IMR-90 (cell line): ENCODE measurements around the gene CENPK. TPM values are rescaled to one million over a fixed set of nuclear protein-coding genes. Genes with fewer than 3 reads are reported as not detected.

Experiments used
- ATAC-seq: fragments of 200-7000 bp; cut with Tn5 transposase; 2 replicates; pipeline ENCODE4 v1.9.1; 2020; ENCODE audit warnings: low read depth, mild to moderate bottlenecking, moderate library complexity
- BruUV-seq: library from RNA; stranded (reverse); fragments of 400-500 nt; replicated peaks from 2 replicates; lab custom pipeline; 2021; lab: Mats Ljungman, UMichigan
- CTCF ChIA-PET: fragments of 300-600 bp; formaldehyde crosslinking; extraction: SDS; loops from one replicate; lab custom pipeline; 2021; ENCODE audit warnings: antibody characterized with exemption; lab: Yijun Ruan, JAX
- POLR2A ChIA-PET: fragments of 300-600 bp; sonication (Branson Sonifier 250); formaldehyde crosslinking; loops from one replicate; lab custom pipeline; 2022; ENCODE audit warnings: antibody characterized with exemption; ENCODE audit not compliant: unreplicated experiment; lab: Charles Lee
- DNase-seq: peaks from one replicate; pipeline ENCODE4 v3.0.0; 2013
- H2AFZ ChIP-seq: replicated peaks from 2 replicates; pipeline ENCODE3; 2013; ENCODE audit warnings: low read length, mild to moderate bottlenecking; ENCODE audit not compliant: poor library complexity
- H2AK5ac ChIP-seq: 2 replicates; pipeline ENCODE4 v1.6.1; 2013; ENCODE audit warnings: low read depth, low read length, inconsistent platforms
- H2AK9ac ChIP-seq: replicated peaks from 2 replicates; pipeline ENCODE3; 2013; ENCODE audit warnings: mild to moderate bottlenecking, low read depth, low read length, moderate library complexity; ENCODE audit not compliant: poor library complexity
- H2BK120ac ChIP-seq: 2 replicates; pipeline ENCODE4 v1.6.1; 2013; ENCODE audit warnings: low read depth, low read length, inconsistent platforms
- H2BK15ac ChIP-seq: 3 replicates; pipeline ENCODE4 v1.6.1; 2013; ENCODE audit warnings: low read depth, low read length, inconsistent platforms
- H2BK20ac ChIP-seq: 2 replicates; pipeline ENCODE4 v1.6.1; 2013; ENCODE audit warnings: low read depth, mild to moderate bottlenecking, inconsistent platforms, low read length, moderate library complexity
- H2BK5ac ChIP-seq: 2 replicates; pipeline ENCODE4 v1.6.1; 2013; ENCODE audit warnings: mild to moderate bottlenecking, low read depth, low read length, inconsistent platforms; ENCODE audit not compliant: poor library complexity, severe bottlenecking
- H3K14ac ChIP-seq: replicated peaks from 2 replicates; pipeline ENCODE4 v1.6.1; 2013; ENCODE audit warnings: low read depth, low read length, inconsistent platforms
- H3K18ac ChIP-seq: 2 replicates; pipeline ENCODE4 v1.6.1; 2013; ENCODE audit warnings: low read depth, low read length, control low read depth
- H3K23ac ChIP-seq: 2 replicates; pipeline ENCODE4 v1.6.1; 2013; ENCODE audit warnings: low read depth, low read length, inconsistent platforms
- H3K27ac ChIP-seq: 2 replicates; pipeline ENCODE4 v1.5.1; 2013; ENCODE audit warnings: mild to moderate bottlenecking, control low read depth, low read length; ENCODE audit not compliant: insufficient read depth
- H3K27me3 ChIP-seq: 2 replicates; pipeline ENCODE4 v1.6.1; 2013; ENCODE audit warnings: low read length; ENCODE audit not compliant: control insufficient read depth, insufficient read depth
- H3K36me3 ChIP-seq: 2 replicates; pipeline ENCODE4 v1.6.1; 2013; ENCODE audit warnings: low read length, mixed read lengths; ENCODE audit not compliant: control insufficient read depth, insufficient read depth
- H3K4ac ChIP-seq: 2 replicates; pipeline ENCODE4 v1.6.1; 2013; ENCODE audit warnings: low read depth, low read length, inconsistent platforms
- H3K4me1 ChIP-seq: 2 replicates; pipeline ENCODE4 v1.6.1; 2013; ENCODE audit warnings: low read length, mixed read lengths; ENCODE audit not compliant: control insufficient read depth, insufficient read depth
- H3K4me2 ChIP-seq: 2 replicates; pipeline ENCODE4 v1.6.1; 2013; ENCODE audit warnings: low read depth, mild to moderate bottlenecking, control low read depth, low read length, moderate library complexity
- H3K4me3 ChIP-seq: 2 replicates; pipeline ENCODE4 v1.5.1; 2013; ENCODE audit warnings: low read depth, mild to moderate bottlenecking, control low read depth, low read length, moderate library complexity; ENCODE audit not compliant: insufficient read depth
- H3K56ac ChIP-seq: 2 replicates; pipeline ENCODE4 v1.6.1; 2013; ENCODE audit warnings: low read length, inconsistent platforms; ENCODE audit not compliant: insufficient read depth; ENCODE audit errors: extremely low read depth
- H3K79me1 ChIP-seq, 2 experiments: 2 replicates each; pipeline ENCODE4 v1.6.1; 2013; ENCODE audit warnings: low read length in 2 of 2, inconsistent platforms in 1 of 2, low read depth in 1 of 2
- H3K9ac ChIP-seq: 2 replicates; pipeline ENCODE4 v1.6.1; 2013; ENCODE audit warnings: low read depth, low read length, control low read depth
- H3K9me1 ChIP-seq: 2 replicates; pipeline ENCODE4 v1.6.1; 2013; ENCODE audit warnings: low read length, inconsistent platforms; ENCODE audit not compliant: insufficient read depth
- H3K9me3 ChIP-seq: 2 replicates; pipeline ENCODE4 v1.6.1; 2013; ENCODE audit warnings: low read length; ENCODE audit not compliant: control insufficient read depth, insufficient read depth
- H4K20me1 ChIP-seq: 2 replicates; pipeline ENCODE4 v1.6.1; 2013; ENCODE audit warnings: low read length, inconsistent platforms; ENCODE audit not compliant: insufficient read depth
- H4K5ac ChIP-seq: 2 replicates; pipeline ENCODE4 v1.6.1; 2013; ENCODE audit warnings: mild to moderate bottlenecking, low read depth, low read length, control low read depth
- H4K8ac ChIP-seq, 2 experiments: 2 replicates each; pipeline ENCODE4 v1.6.1; 2013; ENCODE audit warnings: low read depth in 2 of 2, low read length in 2 of 2, control low read depth in 1 of 2, inconsistent platforms in 1 of 2
- H4K91ac ChIP-seq: 2 replicates; pipeline ENCODE4 v1.6.1; 2013; ENCODE audit warnings: low read depth, low read length, inconsistent platforms; ENCODE audit not compliant: insufficient read depth
- CHD1 ChIP-seq: IDR thresholded peaks from 2 replicates; pipeline ENCODE4 v1.6.1; 2012; ENCODE audit warnings: low read depth, low read length, improper control_type of control experiment
- MXI1 ChIP-seq: IDR thresholded peaks from 2 replicates; pipeline ENCODE4 v1.6.1; 2012; ENCODE audit warnings: low read depth, mild to moderate bottlenecking, low read length, moderate library complexity, borderline replicate concordance
- POLR2A ChIP-seq: IDR thresholded peaks from 2 replicates; pipeline ENCODE4 v1.6.1; 2012; ENCODE audit warnings: mild to moderate bottlenecking, low read depth, low read length
- RFX5 ChIP-seq: IDR thresholded peaks from 2 replicates; pipeline ENCODE4 v1.8.0; 2012; ENCODE audit warnings: low read depth, mild to moderate bottlenecking, low read length, moderate library complexity
- WGBS, 2 experiments: methylation state at CpG; one replicate each; pipeline versions ENCODE4 v1.1.5 to v1.1.7; 2013; ENCODE audit warnings: missing lambda C conversion rate in 2 of 2; ENCODE audit not compliant: insufficient read length in 1 of 2; ENCODE audit errors: extremely low coverage in 2 of 2; 5-methylcytosine and 5-hydroxymethylcytosine counted together
- dilution Hi-C: fragments of 300-500 bp; cut with HindIII; formaldehyde crosslinking; loops from one replicate; pipeline ENCODE4 v1.14.3; 2018; ENCODE audit warnings: low sequenced_read_pairs; ENCODE audit not compliant: unreplicated experiment
- in situ Hi-C: fragments of 300-500 bp; cut with MboI; formaldehyde crosslinking; loops from 3 replicates; pipeline ENCODE4 v1.14.3; 2019; ENCODE audit warnings: low sequenced_read_pairs, inconsistent platforms, mixed read lengths
- intact Hi-C: fragments of 100-400 bp; cut with micrococcal nuclease; formaldehyde crosslinking; loops from 2 replicates; pipeline ENCODE4 v1.10.0; 2022
- polyA plus RNA-seq, 3 experiments: library from polyadenylated mRNA; depleted of rRNA; stranded (reverse); fragments of >200 nt; gene quantifications; 2 replicates each; pipeline ENCODE4 v1.2.3, GENCODE V29; 2012; ENCODE audit warnings: low replicate concordance in 1 of 3
- total RNA-seq: library from RNA; depleted of rRNA; stranded (reverse); fragments of >200 nt; gene quantifications from 2 replicates; pipeline ENCODE4 v1.2.3, GENCODE V29; 2012

The CENPK gene
- total and polyA plus RNA-seq, 2 of the 4 experiments (the other 2 are of a cell fraction), result 5.6 to 9.4 TPM

DNA sequence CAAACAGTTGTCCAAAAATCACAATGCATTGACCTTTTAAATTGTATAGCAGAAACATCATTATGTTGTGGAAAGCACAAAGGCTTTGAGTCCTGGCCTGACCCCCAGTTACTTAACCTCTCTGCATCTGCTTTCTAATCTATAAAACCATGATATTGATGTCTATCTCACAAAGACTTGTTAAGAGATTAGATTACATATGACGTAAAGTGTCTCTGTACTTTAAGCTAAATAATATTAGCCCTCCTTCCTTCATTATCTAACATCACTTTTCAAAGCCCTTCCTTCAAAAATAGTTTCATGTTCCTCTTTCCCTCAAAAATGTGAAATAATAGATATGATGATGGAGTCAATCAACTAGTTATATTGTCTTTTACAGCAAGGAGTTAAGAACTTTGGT is 84.6 kb downstream of the CENPK start:
- peaks cover 6 to 25% of the 10 kb centered on the region in 2 experiments; a peak in 3 of 4 replicates for H3K79me1 ChIP-seq
- no peak overlapping the region for H3K9ac ChIP-seq
- H3K56ac ChIP-seq, result no peak overlapping the region; the same call in 1 of the 2 replicates
- no peaks in the 10 kb centered on the region for H3K27me3 ChIP-seq
- no peak overlapping the region for H4K91ac ChIP-seq
- H3K4ac ChIP-seq, result no peak overlapping the region
- H2BK5ac ChIP-seq, result peak overlapping the region; percentile 98
- no TSS peak for BruUV-seq
- H2BK15ac ChIP-seq, result 0 out of 3 replicates have a peak overlapping the region, but pooled peaks have one; percentile 40
- no peak overlapping the region; the same call in 1 of the 2 replicates for H4K5ac ChIP-seq
- dilution Hi-C loops, result no loop called here
- WGBS, 2 experiments, result no CpG with 5 or more reads among the region's 1 CpG
- no peak overlapping the region for H2BK20ac ChIP-seq
- POLR2A ChIA-PET, result no interaction called here
- H3K4me2 ChIP-seq, result peak overlapping the region; percentile 91
- no peak overlapping the region for H3K27ac ChIP-seq
- DNase-seq (no peak), ATAC-seq (no peak)
- H3K14ac ChIP-seq, result no peak overlapping the region
- no peak overlapping the region; a peak in 1 of 4 replicates for H4K8ac ChIP-seq
- 0 out of 2 replicates have a peak overlapping the region, but pooled peaks have one; percentile 5 for H2BK120ac ChIP-seq
- no peak overlapping the region for H2AK5ac ChIP-seq
- TF ChIP-seq RFX5 (no peak), CHD1 (no peak), MXI1 (no peak), POLR2A (peak; percentile 40; the same call in 1 of the 2 replicates)
- H2AFZ ChIP-seq, result no peak overlapping the region
- intact Hi-C loops, result no loop called here
- no peaks in the 10 kb centered on the region; the same call in 1 of the 2 replicates for H3K4me1 ChIP-seq
- H4K20me1 ChIP-seq, result no peaks in the 10 kb centered on the region
- H3K36me3 ChIP-seq, result no peaks in the 10 kb centered on the region
- no peak overlapping the region for H3K23ac ChIP-seq
- CTCF ChIA-PET, result no interaction called here
- H2AK9ac ChIP-seq, result no peak overlapping the region
- H3K18ac ChIP-seq, result no peak overlapping the region; the same call in 1 of the 2 replicates
- no peaks in the 10 kb centered on the region for H3K9me3 ChIP-seq
- 0 out of 2 replicates have a peak, but pooled peaks cover 3% of the 10 kb centered on the region for H3K9me1 ChIP-seq
- in situ Hi-C loops, result no loop called here
- H3K4me3 ChIP-seq, result peak overlapping the region; percentile 88; the same call in 1 of the 2 replicates
